H9 (cell line): Measurements from ENCODE around the gene PEPD. TPM values are rescaled to one million over a fixed set of nuclear protein-coding genes. Genes with fewer than 3 reads are reported as not detected.

Source experiments
- DNase-seq: peaks from one replicate; pipeline ENCODE4 v3.0.0-alpha.2; 2017
- H2AFZ ChIP-seq: one replicate; pipeline ENCODE4 v1.6.1; 2013; ENCODE audit warnings: mild to moderate bottlenecking, low read length, control low read depth, moderate library complexity
- H2AK5ac ChIP-seq: 2 replicates; pipeline ENCODE4 v1.6.1; 2013; ENCODE audit warnings: low read length, control low read depth, mixed read lengths; ENCODE audit not compliant: insufficient read length
- H2BK120ac ChIP-seq: one replicate; pipeline ENCODE4 v1.6.1; 2013; ENCODE audit warnings: low read depth, mild to moderate bottlenecking, low read length, control low read depth, inconsistent platforms; ENCODE audit not compliant: poor library complexity, severe bottlenecking
- H2BK12ac ChIP-seq: 2 replicates; pipeline ENCODE4 v1.6.1; 2013; ENCODE audit warnings: low read length, control low read depth, mixed read lengths, low read depth; ENCODE audit not compliant: insufficient read length
- H2BK15ac ChIP-seq: 2 replicates; pipeline ENCODE4 v1.6.1; 2013; ENCODE audit warnings: low read depth, low read length, control low read depth
- H2BK20ac ChIP-seq: one replicate; pipeline ENCODE4 v1.6.1; 2013; ENCODE audit warnings: low read depth, mild to moderate bottlenecking, low read length, control low read depth, inconsistent platforms; ENCODE audit not compliant: poor library complexity, severe bottlenecking
- H2BK5ac ChIP-seq: 2 replicates; pipeline ENCODE4 v1.6.1; 2013; ENCODE audit warnings: low read length, control low read depth, mixed read lengths; ENCODE audit not compliant: insufficient read length
- H3K14ac ChIP-seq: 2 replicates; pipeline ENCODE4 v1.6.1; 2013; ENCODE audit warnings: low read length, control low read depth; ENCODE audit not compliant: insufficient read depth
- H3K18ac ChIP-seq: 2 replicates; pipeline ENCODE4 v1.6.1; 2013; ENCODE audit warnings: low read depth, mild to moderate bottlenecking, mixed read lengths, low read length, control low read depth; ENCODE audit not compliant: insufficient read length
- H3K23ac ChIP-seq: 2 replicates; pipeline ENCODE4 v1.6.1; 2013; ENCODE audit warnings: low read length, control low read depth, mixed read lengths, low read depth; ENCODE audit not compliant: insufficient read length
- H3K23me2 ChIP-seq: 2 replicates; pipeline ENCODE4 v1.6.1; 2013; ENCODE audit warnings: low read depth, mild to moderate bottlenecking, mixed read lengths, low read length, control low read depth; ENCODE audit not compliant: insufficient read length, poor library complexity, severe bottlenecking
- H3K27ac ChIP-seq: 2 replicates; pipeline ENCODE4 v1.5.1; 2013; ENCODE audit warnings: low read length, control low read depth, mixed read lengths, low read depth; ENCODE audit not compliant: insufficient read length
- H3K27me3 ChIP-seq: 2 replicates; pipeline ENCODE4 v1.6.1; 2013; ENCODE audit warnings: low read length, control low read depth, inconsistent platforms; ENCODE audit not compliant: insufficient read depth
- H3K4ac ChIP-seq: 2 replicates; pipeline ENCODE4 v1.6.1; 2013; ENCODE audit warnings: low read depth, mild to moderate bottlenecking, control low read depth, inconsistent platforms, low read length, moderate library complexity
- H3K4me1 ChIP-seq: 2 replicates; pipeline ENCODE4 v1.6.1; 2013; ENCODE audit warnings: low read length, control low read depth, inconsistent platforms; ENCODE audit not compliant: insufficient read depth
- H3K4me2 ChIP-seq: 2 replicates; pipeline ENCODE4 v1.6.1; 2013; ENCODE audit warnings: low read length, control low read depth, mixed read lengths; ENCODE audit not compliant: insufficient read length, insufficient read depth
- H3K56ac ChIP-seq: 2 replicates; pipeline ENCODE4 v1.6.1; 2013; ENCODE audit warnings: low read depth, mild to moderate bottlenecking, mixed read lengths, low read length, control low read depth; ENCODE audit not compliant: insufficient read length
- H3K79me1 ChIP-seq: 2 replicates; pipeline ENCODE4 v1.6.1; 2013; ENCODE audit warnings: low read depth, mild to moderate bottlenecking, moderate library complexity, low read length, control low read depth, inconsistent platforms; ENCODE audit not compliant: insufficient read depth, poor library complexity, severe bottlenecking
- H3K79me2 ChIP-seq: 2 replicates; pipeline ENCODE4 v1.6.1; 2013; ENCODE audit warnings: low read length, control low read depth, inconsistent platforms; ENCODE audit not compliant: insufficient read depth
- H3K9ac ChIP-seq: 2 replicates; pipeline ENCODE4 v1.6.1; 2013; ENCODE audit warnings: low read length, control low read depth, mixed read lengths; ENCODE audit not compliant: insufficient read length; ENCODE audit errors: extremely low read depth
- H3K9me3 ChIP-seq: one replicate; pipeline ENCODE4 v1.6.1; 2013; ENCODE audit warnings: low read depth, low read length, inconsistent platforms; ENCODE audit not compliant: control insufficient read depth
- H3T11ph ChIP-seq: one replicate; pipeline ENCODE4 v1.6.1; 2013; ENCODE audit warnings: mild to moderate bottlenecking, low read length, control low read depth, inconsistent platforms
- H4K20me1 ChIP-seq: one replicate; pipeline ENCODE4 v1.6.1; 2013; ENCODE audit not compliant: control insufficient read depth, insufficient read length, insufficient read depth
- H4K5ac ChIP-seq: 2 replicates; pipeline ENCODE4 v1.6.1; 2013; ENCODE audit warnings: low read depth, mild to moderate bottlenecking, mixed read lengths, low read length, control low read depth; ENCODE audit not compliant: insufficient read length
- H4K8ac ChIP-seq: replicated peaks from 2 replicates; pipeline ENCODE4 v1.6.1; 2013; ENCODE audit warnings: low read length, control low read depth, mixed read lengths, low read depth; ENCODE audit not compliant: insufficient read length
- H4K91ac ChIP-seq: 2 replicates; pipeline ENCODE4 v1.6.1; 2013; ENCODE audit warnings: low read depth, mild to moderate bottlenecking, moderate library complexity, mixed read lengths, low read length, control low read depth; ENCODE audit not compliant: insufficient read length
- H3K27ac Mint-ChIP-seq, 3 experiments: 2 replicates in 2 of 3; 3 replicates in 1 of 3; pipeline ENCODE4 v1.8.0; 2020 to 2021; ENCODE audit warnings: mixed read lengths in 3 of 3, mild to moderate bottlenecking in 1 of 3, moderate library complexity in 1 of 3
- H3K27me3 Mint-ChIP-seq: 2 replicates; pipeline ENCODE4 v1.8.0; 2021; ENCODE audit warnings: low read depth, mild to moderate bottlenecking, moderate library complexity, mixed read lengths
- H3K36me3 Mint-ChIP-seq, 3 experiments: 2 replicates in 2 of 3; 3 replicates in 1 of 3; pipeline ENCODE4 v1.8.0; 2020 to 2021; ENCODE audit warnings: low read depth in 3 of 3, mixed read lengths in 3 of 3; ENCODE audit not compliant: insufficient read depth in 1 of 3
- H3K4me1 Mint-ChIP-seq, 2 experiments: 2 replicates each; pipeline ENCODE4 v1.8.0; 2020; ENCODE audit warnings: mixed read lengths in 2 of 2
- H3K4me3 Mint-ChIP-seq, 2 experiments: 2 replicates in 1 of 2; 3 replicates in 1 of 2; pipeline ENCODE4 v1.8.0; 2020 to 2021; ENCODE audit warnings: mild to moderate bottlenecking in 2 of 2, mixed read lengths in 2 of 2, moderate library complexity in 1 of 2
- H3K9me3 Mint-ChIP-seq, 2 experiments: 2 replicates in 1 of 2; 3 replicates in 1 of 2; pipeline ENCODE4 v1.8.0; 2020; ENCODE audit warnings: mild to moderate bottlenecking in 2 of 2, mixed read lengths in 2 of 2, moderate library complexity in 1 of 2
- WGBS: extraction: QIAGEN DNeasy Blood & Tissue Kit; methylation state at CpG from one replicate; pipeline ENCODE4 v1.1.7; 2013; ENCODE audit warnings: missing lambda C conversion rate, low lambda C conversion rate, mixed read lengths; ENCODE audit not compliant: insufficient read length; ENCODE audit errors: extremely low coverage; 5-methylcytosine and 5-hydroxymethylcytosine counted together
- total RNA-seq: library from RNA; stranded (reverse); gene quantifications from 2 replicates; pipeline ENCODE4 v1.2.1, GENCODE V29; 2021
- TF ChIP-seq, protein P1 (sequence below): fragments of 200-600 bp; sonication (generic); conservative IDR thresholded peaks from 3 replicates; pipeline ENCODE4 v1.8.0; 2021; ENCODE audit warnings: antibody characterized with exemption, mild to moderate bottlenecking

PEPD gene
- total RNA-seq, 1 experiment from 2014 or later: 52.8 TPM

DNA sequence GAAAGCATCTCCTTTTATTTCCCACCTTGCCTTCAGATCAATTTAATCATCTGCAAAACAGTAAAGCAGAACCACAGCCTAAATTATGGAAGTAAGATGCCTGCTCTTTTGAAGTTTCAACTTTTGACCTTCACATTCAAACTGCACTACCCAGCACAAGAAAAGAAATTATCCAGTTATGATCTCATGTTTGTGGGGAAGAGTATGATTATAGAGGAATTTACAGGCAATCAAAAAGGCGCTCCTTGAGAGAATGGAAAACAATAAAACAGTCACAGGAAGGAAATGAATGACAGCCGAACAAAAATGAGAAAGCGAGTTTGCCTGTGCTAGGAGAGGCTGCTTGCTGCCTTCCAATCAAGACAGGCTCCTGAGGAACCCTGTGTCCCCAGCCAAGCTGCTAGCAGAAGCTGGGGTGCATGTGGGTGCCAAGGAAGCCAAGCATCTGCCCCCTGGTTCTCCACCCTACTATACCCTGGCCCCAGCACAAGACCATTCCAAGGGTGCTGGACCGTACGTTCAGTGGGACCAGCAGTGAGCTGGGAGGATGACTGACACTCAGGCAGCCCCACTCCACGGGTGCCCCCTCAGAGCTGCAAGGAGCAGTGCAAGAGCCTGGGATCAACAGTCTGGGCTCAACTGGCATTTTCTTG is 47.8 kb downstream of the PEPD start:
- no peak overlapping the region for H2BK12ac ChIP-seq
- no peak overlapping the region for H3K18ac ChIP-seq
- H3K9me3 Mint-ChIP-seq: no peaks in the 10 kb centered on the region
- no peak overlapping the region for H2BK120ac ChIP-seq
- no peak overlapping the region for H3K4ac ChIP-seq
- peaks cover 0 to 5% of the 10 kb centered on the region in 2 experiments; a peak in 1 of 4 replicates for H3K4me1 Mint-ChIP-seq
- no peaks in the 10 kb centered on the region; the same call in 1 of the 2 replicates for H3K27me3 Mint-ChIP-seq
- no peak overlapping the region for H2BK5ac ChIP-seq
- no peak overlapping the region for H3K56ac ChIP-seq
- H3K4me2 ChIP-seq: no peak overlapping the region
- H3K14ac ChIP-seq: no peak overlapping the region
- H3K4me1 ChIP-seq: no peaks in the 10 kb centered on the region
- no peak overlapping the region for H2BK20ac ChIP-seq
- H3K9me3 ChIP-seq: no peaks in the 10 kb centered on the region
- no peak overlapping the region for H3T11ph ChIP-seq
- WGBS: no CpG with 5 or more reads among the region's 6 CpGs
- no peak for DNase-seq
- no peak overlapping the region for H3K4me3 Mint-ChIP-seq
- H4K8ac ChIP-seq: no peak overlapping the region
- H3K27me3 ChIP-seq: no peaks in the 10 kb centered on the region
- H4K20me1 ChIP-seq: no peaks in the 10 kb centered on the region
- H3K79me2 ChIP-seq: no peaks in the 10 kb centered on the region
- H3K36me3 Mint-ChIP-seq: peaks cover 0 to 14% (median 12%) of the 10 kb centered on the region in 3 experiments; a peak in 4 of 7 replicates
- H4K5ac ChIP-seq: no peak overlapping the region
- H2AFZ ChIP-seq: no peak overlapping the region
- no peak overlapping the region for H2BK15ac ChIP-seq
- no peaks in the 10 kb centered on the region for H3K79me1 ChIP-seq
- TF ChIP-seq, protein P1, sequence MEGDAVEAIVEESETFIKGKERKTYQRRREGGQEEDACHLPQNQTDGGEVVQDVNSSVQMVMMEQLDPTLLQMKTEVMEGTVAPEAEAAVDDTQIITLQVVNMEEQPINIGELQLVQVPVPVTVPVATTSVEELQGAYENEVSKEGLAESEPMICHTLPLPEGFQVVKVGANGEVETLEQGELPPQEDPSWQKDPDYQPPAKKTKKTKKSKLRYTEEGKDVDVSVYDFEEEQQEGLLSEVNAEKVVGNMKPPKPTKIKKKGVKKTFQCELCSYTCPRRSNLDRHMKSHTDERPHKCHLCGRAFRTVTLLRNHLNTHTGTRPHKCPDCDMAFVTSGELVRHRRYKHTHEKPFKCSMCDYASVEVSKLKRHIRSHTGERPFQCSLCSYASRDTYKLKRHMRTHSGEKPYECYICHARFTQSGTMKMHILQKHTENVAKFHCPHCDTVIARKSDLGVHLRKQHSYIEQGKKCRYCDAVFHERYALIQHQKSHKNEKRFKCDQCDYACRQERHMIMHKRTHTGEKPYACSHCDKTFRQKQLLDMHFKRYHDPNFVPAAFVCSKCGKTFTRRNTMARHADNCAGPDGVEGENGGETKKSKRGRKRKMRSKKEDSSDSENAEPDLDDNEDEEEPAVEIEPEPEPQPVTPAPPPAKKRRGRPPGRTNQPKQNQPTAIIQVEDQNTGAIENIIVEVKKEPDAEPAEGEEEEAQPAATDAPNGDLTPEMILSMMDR: no peak
- H4K91ac ChIP-seq: no peak overlapping the region
- no peak overlapping the region for H3K9ac ChIP-seq
- H3K23ac ChIP-seq: no peak overlapping the region
- no peak overlapping the region; a peak in 1 of 7 replicates for H3K27ac Mint-ChIP-seq
- H3K27ac ChIP-seq: no peak overlapping the region
- no peak overlapping the region for H2AK5ac ChIP-seq
- H3K23me2 ChIP-seq: no peaks in the 10 kb centered on the region
